ENCODE data around the gene CDCP1. TPM values are rescaled to one million over a fixed set of nuclear protein-coding genes. Genes with fewer than 3 reads are reported as not detected.

The CDCP1 gene
- total RNA-seq, 1 donor from 2014 or later, result 28.7 TPM

DNA sequence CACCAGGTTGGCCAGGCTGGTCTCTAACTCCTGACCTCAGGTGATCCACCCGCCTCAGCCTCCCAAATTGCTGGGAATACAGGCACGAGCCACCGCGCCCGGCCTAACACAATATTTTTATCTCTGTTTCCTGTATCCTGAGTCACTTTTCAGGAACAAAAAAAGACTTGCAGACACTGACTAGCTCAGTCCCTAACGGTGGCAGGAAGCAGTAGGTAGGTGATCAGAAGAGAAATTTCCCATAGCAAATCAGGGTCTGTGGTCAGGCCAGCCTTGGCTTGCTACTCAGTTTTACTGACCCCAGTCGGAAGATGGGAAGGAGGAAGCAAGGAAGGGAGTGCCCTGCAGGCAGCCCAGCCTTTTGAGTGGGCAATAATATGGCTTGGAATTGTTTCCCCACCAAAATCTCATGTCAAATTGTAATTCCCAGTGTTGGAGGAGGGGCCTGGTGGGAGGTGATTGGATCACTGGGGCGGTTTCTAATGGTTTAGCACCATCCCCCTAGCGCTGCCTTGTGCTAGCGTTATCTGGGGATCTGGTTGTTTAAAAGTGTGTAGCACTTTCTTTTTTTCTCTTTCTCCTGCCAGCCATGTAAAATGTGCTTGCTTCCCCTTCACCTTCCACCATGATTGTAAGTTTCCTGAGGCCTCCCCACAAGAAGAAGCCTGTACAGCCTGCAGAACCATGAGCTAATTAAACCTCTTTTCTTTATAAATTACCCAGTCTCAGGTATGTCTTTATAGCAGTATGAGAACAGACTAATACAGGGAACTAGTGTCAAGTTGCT, 19.5 kb upstream of the CDCP1 start:
- no peak for ATAC-seq
- Histone ChIP-seq H3K4me1 (peaks cover 21% of the 10 kb centered on the region), H3K4me3 (no peak overlapping the region), H3K27ac (no peak overlapping the region), H3K36me3 (no peaks in the 10 kb centered on the region), H3K27me3 (ENCODE audit: low read depth) (no peaks in the 10 kb centered on the region), H3K9me3 (no peaks in the 10 kb centered on the region)
- no peak for TF ChIP-seq CTCF (IDR thresholded peaks at IDR 0.05)
- intact Hi-C loops (cut with DNase I), result no loop called here
- no peak for DNase-seq

DNA sequence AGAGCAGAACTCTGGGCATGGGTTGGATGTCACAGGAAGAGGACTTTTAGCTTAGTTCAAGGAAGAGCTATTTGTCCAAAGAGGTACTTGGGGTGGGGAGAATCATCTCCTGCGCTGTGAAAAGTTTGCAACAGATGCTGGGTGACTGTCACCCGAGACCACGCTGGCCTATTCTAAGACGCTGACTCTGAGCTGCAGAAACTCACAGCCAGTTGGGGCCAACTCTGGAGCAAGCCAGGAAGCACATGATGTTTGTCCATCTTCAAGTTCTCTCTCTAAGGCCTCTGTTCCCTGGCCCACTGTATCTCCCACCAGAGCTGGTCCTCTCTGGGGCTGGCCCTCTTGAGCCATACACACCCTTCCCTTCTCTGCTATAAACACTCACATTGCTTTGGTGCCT, 17.9 kb upstream of the CDCP1 start:
- no peaks in the 10 kb centered on the region for H3K27me3 ChIP-seq (ENCODE audit: low read depth)
- intact Hi-C loops (cut with DNase I), result no loop called here
- H3K9me3 ChIP-seq, result no peaks in the 10 kb centered on the region
- no peak overlapping the region for H3K4me3 ChIP-seq
- TF ChIP-seq CTCF (IDR thresholded peaks at IDR 0.05), result no peak
- ATAC-seq (no peak), DNase-seq (no peak)
- peaks cover 21% of the 10 kb centered on the region for H3K4me1 ChIP-seq
- no peak overlapping the region for H3K27ac ChIP-seq
- H3K36me3 ChIP-seq, result no peaks in the 10 kb centered on the region

GRCh38 chr3:45163481-45163880, 17.3 kb upstream of the CDCP1 start:
- TF ChIP-seq CTCF (IDR thresholded peaks at IDR 0.05), result no peak
- no peaks in the 10 kb centered on the region for H3K36me3 ChIP-seq
- no peaks in the 10 kb centered on the region for H3K27me3 ChIP-seq (ENCODE audit: low read depth)
- no peak overlapping the region for H3K27ac ChIP-seq
- DNase-seq (no peak), ATAC-seq (no peak)
- intact Hi-C loops (cut with DNase I), result no loop called here
- no peak overlapping the region for H3K4me3 ChIP-seq
- no peaks in the 10 kb centered on the region for H3K9me3 ChIP-seq
- H3K4me1 ChIP-seq, result peaks cover 21% of the 10 kb centered on the region

DNA sequence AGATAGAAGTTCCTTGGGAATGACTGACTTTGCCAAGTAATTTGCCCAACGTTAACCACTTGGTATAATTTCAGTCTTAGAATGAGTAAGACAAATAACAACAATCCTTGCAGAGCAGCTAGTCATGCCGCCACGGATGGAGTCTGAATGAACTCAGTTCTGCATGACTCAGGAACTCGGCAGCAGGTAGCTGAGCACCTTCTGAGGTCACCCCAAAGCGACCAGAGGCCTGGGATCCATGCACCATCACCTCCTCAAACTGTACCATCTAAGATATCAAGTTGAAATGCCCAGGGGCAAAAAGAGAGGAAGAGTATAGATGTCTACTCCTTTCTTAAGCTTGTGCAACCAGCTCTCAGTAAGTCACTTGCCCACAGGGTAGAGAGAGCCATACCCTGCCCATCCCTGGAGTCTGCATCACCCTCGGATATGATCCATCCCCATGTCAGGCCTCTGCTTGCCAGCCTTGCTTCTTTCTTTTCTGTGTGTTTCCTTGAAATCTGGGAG, 8.5 kb upstream of the CDCP1 start:
- no peak for DNase-seq
- no peak for ATAC-seq
- H3K27ac ChIP-seq, result no peak overlapping the region
- H3K4me1 ChIP-seq, result no peaks in the 10 kb centered on the region
- H3K36me3 ChIP-seq, result no peaks in the 10 kb centered on the region
- H3K4me3 ChIP-seq, result no peak overlapping the region
- TF ChIP-seq CTCF (IDR thresholded peaks at IDR 0.05), result no peak
- peaks cover 10% of the 10 kb centered on the region for H3K9me3 ChIP-seq
- intact Hi-C loops (cut with DNase I), result no loop called here
- peaks cover 5% of the 10 kb centered on the region for H3K27me3 ChIP-seq (ENCODE audit: low read depth)

- no peak for DNase-seq
- Histone ChIP-seq H3K4me3 (no peak overlapping the region), H3K4me1 (no peaks in the 10 kb centered on the region), H3K9me3 (peaks cover 10% of the 10 kb centered on the region), H3K36me3 (no peaks in the 10 kb centered on the region), H3K27ac (no peak overlapping the region), H3K27me3 (ENCODE audit: low read depth) (peaks cover 5% of the 10 kb centered on the region)
- no peak for ATAC-seq
- TF ChIP-seq CTCF (IDR thresholded peaks at IDR 0.05), result no peak
- intact Hi-C loops (cut with DNase I), result no loop called here
Observed at GRCh38 chr3:45153658-45154437, 7.7 kb upstream of the CDCP1 start.
